Prostate gland (tissue), 2 donors: ENCODE results near the gene KLHL35.

Source experiments
- POLR2A ChIP-seq: fragments of 450-650 bp; IDR thresholded peaks from one replicate; pipeline ENCODE4 v1.6.1; 2016; ENCODE audit warnings: antibody characterized with exemption, mild to moderate bottlenecking
- POLR2AphosphoS5 ChIP-seq: sonication (generic); formaldehyde crosslinking; IDR thresholded peaks from one replicate; pipeline ENCODE4 v1.6.1; 2017; ENCODE audit warnings: antibody characterized with exemption
- TF ChIP-seq, protein P1 (sequence below), 4 experiments: fragments of 200-600 bp in 2 of 4; fragments of 450-650 bp in 2 of 4; sonication (generic) in 2 of 4; IDR thresholded peaks; 1 replicate in 3 of 4; 2 replicates in 1 of 4; pipeline ENCODE4 v1.5.1; 2016 to 2019; ENCODE audit warnings: antibody characterized with exemption in 4 of 4, mild to moderate bottlenecking in 2 of 4, moderate library complexity in 2 of 4

DNA sequence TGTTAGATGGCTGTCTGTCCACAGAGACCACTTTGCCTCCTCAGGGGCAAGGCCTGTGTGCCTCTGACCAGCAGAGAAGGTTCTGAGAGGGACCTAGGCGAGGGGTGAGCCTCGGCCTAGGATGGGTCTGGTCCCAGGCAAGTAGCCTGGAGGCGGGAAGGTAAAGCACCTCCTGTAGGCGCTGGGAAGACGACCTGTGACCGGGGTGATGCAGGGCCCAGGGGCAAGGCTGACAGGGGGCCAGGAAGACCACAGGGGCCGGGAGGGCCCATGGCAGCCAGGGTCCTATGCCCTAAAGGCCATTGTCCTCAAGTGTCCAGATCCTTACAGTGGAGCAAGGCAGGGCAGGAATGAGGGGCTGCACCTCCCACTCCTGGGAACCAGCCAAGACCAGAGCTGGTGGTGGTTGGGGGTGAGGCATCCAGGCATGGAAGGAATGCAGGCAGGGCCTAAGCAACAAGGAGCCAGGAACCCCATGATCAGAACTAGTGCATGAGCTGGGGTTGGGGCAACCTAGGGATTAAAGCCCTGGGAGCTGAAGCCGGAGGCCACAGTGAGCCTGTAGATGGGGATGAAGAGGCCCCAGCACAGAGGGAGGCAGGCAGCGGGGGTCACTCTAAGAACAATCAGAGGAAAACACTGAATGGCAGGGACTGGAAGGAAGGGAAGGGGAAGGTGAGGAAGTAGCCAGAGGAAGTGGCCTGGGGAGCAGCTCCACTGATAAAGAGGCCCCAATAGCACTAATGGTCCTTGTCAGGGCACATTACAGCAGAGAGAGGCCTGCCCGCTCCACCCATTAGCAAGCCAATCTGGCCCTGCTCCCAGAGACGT, 32.9 kb upstream of the KLHL35 start:
- TF ChIP-seq POLR2AphosphoS5 (no peak), POLR2A (no peak)
- TF ChIP-seq, protein P1, sequence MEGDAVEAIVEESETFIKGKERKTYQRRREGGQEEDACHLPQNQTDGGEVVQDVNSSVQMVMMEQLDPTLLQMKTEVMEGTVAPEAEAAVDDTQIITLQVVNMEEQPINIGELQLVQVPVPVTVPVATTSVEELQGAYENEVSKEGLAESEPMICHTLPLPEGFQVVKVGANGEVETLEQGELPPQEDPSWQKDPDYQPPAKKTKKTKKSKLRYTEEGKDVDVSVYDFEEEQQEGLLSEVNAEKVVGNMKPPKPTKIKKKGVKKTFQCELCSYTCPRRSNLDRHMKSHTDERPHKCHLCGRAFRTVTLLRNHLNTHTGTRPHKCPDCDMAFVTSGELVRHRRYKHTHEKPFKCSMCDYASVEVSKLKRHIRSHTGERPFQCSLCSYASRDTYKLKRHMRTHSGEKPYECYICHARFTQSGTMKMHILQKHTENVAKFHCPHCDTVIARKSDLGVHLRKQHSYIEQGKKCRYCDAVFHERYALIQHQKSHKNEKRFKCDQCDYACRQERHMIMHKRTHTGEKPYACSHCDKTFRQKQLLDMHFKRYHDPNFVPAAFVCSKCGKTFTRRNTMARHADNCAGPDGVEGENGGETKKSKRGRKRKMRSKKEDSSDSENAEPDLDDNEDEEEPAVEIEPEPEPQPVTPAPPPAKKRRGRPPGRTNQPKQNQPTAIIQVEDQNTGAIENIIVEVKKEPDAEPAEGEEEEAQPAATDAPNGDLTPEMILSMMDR (IDR thresholded peaks at IDR 0.05) = no peak
